ENCODE data around the gene MAB21L4. TPM values are rescaled to one million over a fixed set of nuclear protein-coding genes. Genes with fewer than 3 reads are reported as not detected.

Gene MAB21L4
- total RNA-seq, 1 experiment from 2014 or later = 0.21 TPM

DNA sequence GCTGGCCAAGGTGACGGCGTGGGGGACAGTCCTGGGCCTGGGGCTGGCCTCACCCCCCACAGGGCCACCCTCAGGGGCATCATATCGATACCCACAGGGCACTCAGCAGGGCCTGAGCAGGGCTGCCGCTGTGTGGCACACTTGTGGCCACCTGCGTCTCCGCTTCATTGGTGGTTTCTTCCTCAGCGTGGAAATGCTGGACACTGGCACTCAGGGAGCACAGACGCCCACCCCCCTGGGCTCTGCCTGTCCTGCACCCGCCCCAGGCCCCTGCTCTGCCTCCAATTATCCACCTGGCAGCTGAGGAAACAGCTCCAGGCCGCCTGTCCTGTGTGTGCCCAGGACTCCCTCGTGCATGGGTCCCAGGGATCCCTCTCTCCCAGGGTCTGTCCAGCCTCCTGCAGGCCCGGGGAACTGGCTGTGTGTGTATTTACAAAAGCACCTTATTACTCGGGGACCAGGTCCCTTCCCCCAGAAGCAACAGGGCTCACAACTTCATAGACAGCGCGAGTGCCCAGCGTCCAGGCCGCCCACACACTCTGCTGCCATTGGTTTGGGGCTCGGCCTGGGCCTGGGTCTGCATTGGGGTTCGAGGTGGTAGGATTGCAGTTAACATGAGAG lies 23.3 kb upstream of the MAB21L4 start:
- DNase-seq (ENCODE audit: low read depth, low spot score) (no peak), ATAC-seq (no peak)
- intact Hi-C loops (cut with micrococcal nuclease; ENCODE audit: unreplicated experiment) (no loop called here), in situ Hi-C loops (cut with HindIII; ENCODE audit: low pct_unique_long_range_greater_than_20kb, low sequenced_read_pairs) (no loop called here)
- H3K4me3 ChIP-seq (ENCODE audit: low read depth in 2 of 2, low read length in 2 of 2) = no peak overlapping the region
- no peaks in the 10 kb centered on the region for H3K36me3 ChIP-seq (ENCODE audit: control insufficient read depth, insufficient read depth, low read length)
- BruUV-seq (replicated peaks) = no TSS peak
- peaks cover 70% of the 10 kb centered on the region for H3K4me1 ChIP-seq (ENCODE audit: control insufficient read depth, insufficient read depth, low read length)
- ChIA-PET POLR2A (interaction anchor here (0.6 kb wide), 1 partner anchor 599 kb away, joined by 20 read pairs; no protein-coding TSS in a partner anchor), CTCF (interaction anchor here (1.1 kb wide), 1 partner anchor 16 kb away, joined by 5 read pairs; no protein-coding TSS in a partner anchor)
- no peak overlapping the region for H3K27ac ChIP-seq (ENCODE audit: low read length)
- no peaks in the 10 kb centered on the region for H3K27me3 ChIP-seq (ENCODE audit: control insufficient read depth, insufficient read depth, low read length)
- no peaks in the 10 kb centered on the region for H3K9me3 ChIP-seq (ENCODE audit: control insufficient read depth, insufficient read depth, low read depth, low read length)
- TF ChIP-seq, protein P1, sequence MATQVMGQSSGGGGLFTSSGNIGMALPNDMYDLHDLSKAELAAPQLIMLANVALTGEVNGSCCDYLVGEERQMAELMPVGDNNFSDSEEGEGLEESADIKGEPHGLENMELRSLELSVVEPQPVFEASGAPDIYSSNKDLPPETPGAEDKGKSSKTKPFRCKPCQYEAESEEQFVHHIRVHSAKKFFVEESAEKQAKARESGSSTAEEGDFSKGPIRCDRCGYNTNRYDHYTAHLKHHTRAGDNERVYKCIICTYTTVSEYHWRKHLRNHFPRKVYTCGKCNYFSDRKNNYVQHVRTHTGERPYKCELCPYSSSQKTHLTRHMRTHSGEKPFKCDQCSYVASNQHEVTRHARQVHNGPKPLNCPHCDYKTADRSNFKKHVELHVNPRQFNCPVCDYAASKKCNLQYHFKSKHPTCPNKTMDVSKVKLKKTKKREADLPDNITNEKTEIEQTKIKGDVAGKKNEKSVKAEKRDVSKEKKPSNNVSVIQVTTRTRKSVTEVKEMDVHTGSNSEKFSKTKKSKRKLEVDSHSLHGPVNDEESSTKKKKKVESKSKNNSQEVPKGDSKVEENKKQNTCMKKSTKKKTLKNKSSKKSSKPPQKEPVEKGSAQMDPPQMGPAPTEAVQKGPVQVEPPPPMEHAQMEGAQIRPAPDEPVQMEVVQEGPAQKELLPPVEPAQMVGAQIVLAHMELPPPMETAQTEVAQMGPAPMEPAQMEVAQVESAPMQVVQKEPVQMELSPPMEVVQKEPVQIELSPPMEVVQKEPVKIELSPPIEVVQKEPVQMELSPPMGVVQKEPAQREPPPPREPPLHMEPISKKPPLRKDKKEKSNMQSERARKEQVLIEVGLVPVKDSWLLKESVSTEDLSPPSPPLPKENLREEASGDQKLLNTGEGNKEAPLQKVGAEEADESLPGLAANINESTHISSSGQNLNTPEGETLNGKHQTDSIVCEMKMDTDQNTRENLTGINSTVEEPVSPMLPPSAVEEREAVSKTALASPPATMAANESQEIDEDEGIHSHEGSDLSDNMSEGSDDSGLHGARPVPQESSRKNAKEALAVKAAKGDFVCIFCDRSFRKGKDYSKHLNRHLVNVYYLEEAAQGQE (IDR thresholded peaks at IDR 0.05; ENCODE audit: insufficient read depth in 1 of 2, low read depth in 2 of 2, low read length in 1 of 2) = no peak
- TF ChIP-seq, protein P2, sequence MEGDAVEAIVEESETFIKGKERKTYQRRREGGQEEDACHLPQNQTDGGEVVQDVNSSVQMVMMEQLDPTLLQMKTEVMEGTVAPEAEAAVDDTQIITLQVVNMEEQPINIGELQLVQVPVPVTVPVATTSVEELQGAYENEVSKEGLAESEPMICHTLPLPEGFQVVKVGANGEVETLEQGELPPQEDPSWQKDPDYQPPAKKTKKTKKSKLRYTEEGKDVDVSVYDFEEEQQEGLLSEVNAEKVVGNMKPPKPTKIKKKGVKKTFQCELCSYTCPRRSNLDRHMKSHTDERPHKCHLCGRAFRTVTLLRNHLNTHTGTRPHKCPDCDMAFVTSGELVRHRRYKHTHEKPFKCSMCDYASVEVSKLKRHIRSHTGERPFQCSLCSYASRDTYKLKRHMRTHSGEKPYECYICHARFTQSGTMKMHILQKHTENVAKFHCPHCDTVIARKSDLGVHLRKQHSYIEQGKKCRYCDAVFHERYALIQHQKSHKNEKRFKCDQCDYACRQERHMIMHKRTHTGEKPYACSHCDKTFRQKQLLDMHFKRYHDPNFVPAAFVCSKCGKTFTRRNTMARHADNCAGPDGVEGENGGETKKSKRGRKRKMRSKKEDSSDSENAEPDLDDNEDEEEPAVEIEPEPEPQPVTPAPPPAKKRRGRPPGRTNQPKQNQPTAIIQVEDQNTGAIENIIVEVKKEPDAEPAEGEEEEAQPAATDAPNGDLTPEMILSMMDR (IDR thresholded peaks at IDR 0.05) = no peak
- TF ChIP-seq POLR2AphosphoS5 (IDR thresholded peaks at IDR 0.05; ENCODE audit: low read depth, low read length) = no peak
- no peak for TF ChIP-seq SIN3A (IDR thresholded peaks at IDR 0.05; ENCODE audit: borderline replicate concordance, insufficient read depth, low read depth, low read length)
- no peak for TF ChIP-seq TCF7L2 (IDR thresholded peaks at IDR 0.05; ENCODE audit: low read depth, low read length)

DNA sequence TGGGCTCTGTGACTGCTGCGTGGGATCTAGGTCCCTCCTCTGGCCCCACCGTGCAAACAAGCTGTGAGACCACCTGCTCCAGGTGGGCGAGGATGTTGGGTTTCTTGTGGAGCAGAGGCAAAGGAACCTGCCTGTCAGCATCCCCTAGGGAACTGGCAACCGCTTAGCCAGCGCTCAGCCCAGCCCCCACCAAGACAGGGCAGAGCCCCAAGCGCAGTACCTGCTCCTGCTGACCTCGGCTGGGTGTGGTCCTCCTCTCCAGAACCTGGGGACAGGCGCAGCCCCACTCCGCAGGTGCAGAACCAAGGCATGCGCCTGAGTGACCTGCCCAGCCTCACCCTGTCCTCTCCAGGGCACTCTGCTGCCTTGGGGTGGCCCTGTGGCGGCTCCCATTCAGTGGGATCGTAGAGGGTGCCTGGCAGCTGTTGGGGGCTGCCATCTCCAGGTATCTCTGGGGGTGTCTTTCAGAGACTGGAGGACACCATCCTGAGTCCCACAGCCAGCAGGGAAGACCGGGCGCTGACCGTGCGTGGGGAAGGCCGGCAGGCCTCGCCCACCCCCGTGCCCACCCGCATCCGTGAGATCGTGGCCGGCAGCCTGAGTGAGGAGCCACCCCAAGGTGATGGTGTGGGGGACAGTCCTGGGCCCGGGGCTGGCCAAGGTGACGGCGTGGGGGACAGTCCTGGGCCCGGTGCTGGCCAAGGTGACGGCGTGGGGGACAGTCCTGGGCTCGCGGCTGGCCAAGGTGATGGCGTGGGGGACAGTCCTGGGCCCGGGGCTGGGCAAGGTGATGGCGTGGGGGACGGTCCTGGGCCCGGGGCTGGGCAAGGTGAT lies 22.5 kb upstream of the MAB21L4 start:
- Histone ChIP-seq H3K27ac (ENCODE audit: low read length) (no peak overlapping the region), H3K27me3 (ENCODE audit: control insufficient read depth, insufficient read depth, low read length) (no peaks in the 10 kb centered on the region), H3K4me3 (ENCODE audit: low read depth in 2 of 2, low read length in 2 of 2) (no peak overlapping the region), H3K9me3 (ENCODE audit: control insufficient read depth, insufficient read depth, low read depth, low read length) (no peaks in the 10 kb centered on the region), H3K4me1 (ENCODE audit: control insufficient read depth, insufficient read depth, low read length) (peaks cover 78% of the 10 kb centered on the region), H3K36me3 (ENCODE audit: control insufficient read depth, insufficient read depth, low read length) (no peaks in the 10 kb centered on the region)
- DNase-seq (ENCODE audit: low read depth, low spot score) (no peak), ATAC-seq (no peak)
- in situ Hi-C loops (cut with HindIII; ENCODE audit: low pct_unique_long_range_greater_than_20kb, low sequenced_read_pairs) = no loop called here
- ChIA-PET CTCF (no interaction called here), POLR2A (no interaction called here)
- TF ChIP-seq, protein P1 (IDR thresholded peaks at IDR 0.05; ENCODE audit: insufficient read depth in 1 of 2, low read depth in 2 of 2, low read length in 1 of 2) = no peak
- TF ChIP-seq, protein P2 (IDR thresholded peaks at IDR 0.05) = no peak
- TF ChIP-seq TCF7L2 (IDR thresholded peaks at IDR 0.05; ENCODE audit: low read depth, low read length) (no peak), SIN3A (IDR thresholded peaks at IDR 0.05; ENCODE audit: borderline replicate concordance, insufficient read depth, low read depth, low read length) (no peak), POLR2AphosphoS5 (IDR thresholded peaks at IDR 0.05; ENCODE audit: low read depth, low read length) (no peak)
- intact Hi-C loops (cut with micrococcal nuclease; ENCODE audit: unreplicated experiment) = no loop called here
- BruUV-seq (replicated peaks) = no TSS peak
